ENCODE results near the gene CELF4. TPM values are rescaled to one million over a fixed set of nuclear protein-coding genes. Genes with fewer than 3 reads are reported as not detected.
"Not testable (repeated sequence)": the region's sequence is repeated elsewhere in the genome, so short reads cannot be mapped to it uniquely, and the experiment has no call there.

Gene CELF4
- total RNA-seq, 2 donors from 2014 or later: 0.32 to 0.79 TPM

DNA sequence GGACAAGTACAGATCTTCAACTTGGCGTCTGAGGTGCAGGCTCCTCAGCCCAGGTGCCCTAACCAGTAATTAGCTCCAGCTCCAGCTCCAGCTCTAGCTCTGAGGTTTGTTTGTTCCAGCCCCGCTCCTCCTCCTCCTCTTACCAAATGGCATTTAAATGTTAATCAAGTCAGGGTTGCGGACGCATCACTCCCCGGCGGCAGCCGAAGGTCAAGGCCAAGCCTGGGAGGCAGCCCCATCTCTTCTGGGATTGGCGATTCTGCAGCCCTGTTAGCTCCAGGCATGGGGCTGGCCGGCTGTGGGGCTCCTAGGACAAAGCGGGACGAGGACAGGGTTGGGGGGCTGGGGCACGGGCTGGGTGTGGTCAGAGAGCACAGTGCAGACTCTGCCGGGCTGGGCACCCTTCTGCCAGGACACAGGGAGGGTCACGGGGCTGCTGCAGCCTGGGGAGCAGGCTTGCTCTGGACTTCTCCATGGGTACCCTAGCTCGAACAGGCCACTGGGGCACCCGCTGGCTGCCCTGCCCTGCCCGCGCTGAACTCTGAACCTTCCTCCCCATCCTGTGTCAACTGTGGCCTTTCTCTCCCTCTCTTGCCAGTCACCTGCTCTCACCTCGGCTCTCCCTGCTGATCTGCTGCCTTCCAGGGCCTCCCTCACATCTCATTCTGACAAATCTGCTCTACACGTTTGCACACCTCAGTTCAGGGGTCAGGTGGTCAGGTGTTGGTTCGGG, 203.3 kb downstream of the CELF4 start:
- DNase-seq (no peak), ATAC-seq (no peak)
- intact Hi-C loops (cut with DNase I): no loop called here

DNA sequence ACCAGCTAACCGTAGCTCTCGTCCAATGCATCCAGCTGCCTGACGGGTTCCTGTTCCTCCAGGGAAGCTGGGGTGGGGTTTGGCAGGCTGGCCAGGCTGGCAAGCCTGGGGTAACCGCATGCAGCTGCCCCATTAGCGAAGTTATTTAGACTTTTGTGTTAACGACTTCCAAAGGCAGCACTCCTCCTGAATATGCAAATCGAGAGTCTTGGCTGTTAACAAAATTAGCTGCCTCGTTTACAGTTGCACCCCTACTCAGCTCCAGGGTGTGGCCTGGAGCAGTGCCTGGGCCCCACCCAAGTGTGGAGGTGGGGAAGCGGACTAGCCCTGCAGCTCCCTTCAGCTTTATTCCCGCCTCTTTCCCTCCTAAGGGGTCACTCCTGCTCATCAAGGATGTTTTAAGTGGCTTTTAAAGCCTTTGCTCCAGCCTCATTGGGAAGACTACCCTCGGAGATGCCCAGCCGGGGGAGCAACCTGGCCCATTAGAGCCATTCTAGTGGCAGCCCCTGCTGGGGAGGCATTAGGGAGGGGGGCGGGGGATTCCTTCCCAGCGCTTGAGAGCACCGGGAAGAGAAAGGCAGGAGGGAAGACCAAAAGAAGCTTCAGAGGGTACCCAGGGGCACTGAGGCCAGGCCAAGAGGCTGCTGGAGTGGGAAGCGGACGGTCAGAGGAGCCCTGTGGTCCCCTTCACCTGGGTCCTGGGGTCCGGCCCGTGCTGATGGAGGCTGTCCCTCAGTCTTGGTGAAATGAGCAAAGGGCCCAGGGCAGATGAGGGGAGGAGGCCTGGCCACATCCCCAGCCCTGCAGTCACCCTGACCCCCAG, 204.1 kb downstream of the CELF4 start:
- no peak for DNase-seq
- ATAC-seq: no peak
- intact Hi-C loops (cut with DNase I): no loop called here

DNA sequence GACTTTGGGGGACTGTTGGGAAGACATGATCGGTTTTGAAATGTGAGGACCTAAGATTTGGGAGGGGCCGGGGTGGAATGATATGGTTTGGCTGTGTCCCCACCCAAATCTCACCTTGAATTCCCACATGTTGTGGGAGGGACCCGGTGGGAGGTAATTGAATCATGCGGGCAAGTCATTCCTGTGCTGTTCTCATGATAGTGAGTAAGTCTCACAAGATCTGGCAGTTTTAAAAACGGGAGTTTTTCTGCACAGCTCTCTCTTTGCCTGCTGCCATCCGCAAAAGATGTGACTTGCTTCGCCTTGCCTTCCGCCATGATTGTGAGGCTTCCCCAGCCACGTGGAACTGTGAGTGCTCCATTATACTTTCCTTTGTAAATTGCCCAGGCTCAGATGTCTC, 207.5 kb downstream of the CELF4 start:
- ATAC-seq; DNase-seq; intact Hi-C loops (cut with DNase I): not testable (repeated sequence)

DNA sequence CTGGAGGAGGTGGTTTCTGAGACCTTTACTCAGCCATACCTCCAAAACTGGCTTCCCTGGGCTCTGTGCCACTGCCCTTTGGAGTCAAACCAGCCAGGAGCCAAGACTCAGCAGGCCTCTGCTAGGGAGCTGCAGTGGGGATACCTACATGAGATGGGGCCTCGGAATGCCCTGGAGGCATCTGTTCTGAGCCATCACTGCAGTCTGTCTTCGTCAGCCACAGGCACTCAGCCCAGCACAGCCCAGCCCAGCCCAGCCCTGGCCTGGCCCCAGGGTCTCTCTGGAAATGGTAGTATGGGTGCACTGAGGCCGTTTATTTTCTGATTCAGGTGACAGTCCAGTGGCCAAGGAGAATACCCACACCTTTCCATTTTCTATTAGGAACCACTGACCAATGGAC, 209.8 kb downstream of the CELF4 start:
- intact Hi-C loops (cut with DNase I): no loop called here
- DNase-seq (no peak), ATAC-seq (no peak)

DNA sequence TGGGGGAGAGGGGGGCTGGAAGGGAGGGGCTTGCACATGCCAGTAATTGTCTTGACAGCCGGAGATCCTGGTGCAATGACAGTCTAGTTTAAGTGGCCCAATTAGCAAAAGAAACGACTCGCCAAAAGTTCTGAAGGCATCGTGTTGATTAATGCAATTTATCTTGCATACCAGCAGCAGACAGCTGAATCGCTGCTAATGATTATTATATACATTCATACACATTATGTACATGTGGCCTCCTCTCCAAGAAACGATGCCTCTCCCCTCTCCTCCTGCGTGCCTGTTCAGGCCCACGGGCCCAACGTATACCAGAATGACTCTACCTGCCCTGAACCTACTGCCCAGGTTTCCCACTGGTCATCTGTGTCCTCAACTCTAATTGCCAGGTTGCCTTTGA, 214.5 kb downstream of the CELF4 start:
- intact Hi-C loops (cut with DNase I): no loop called here
- ATAC-seq: no peak
- no peak for DNase-seq

DNA sequence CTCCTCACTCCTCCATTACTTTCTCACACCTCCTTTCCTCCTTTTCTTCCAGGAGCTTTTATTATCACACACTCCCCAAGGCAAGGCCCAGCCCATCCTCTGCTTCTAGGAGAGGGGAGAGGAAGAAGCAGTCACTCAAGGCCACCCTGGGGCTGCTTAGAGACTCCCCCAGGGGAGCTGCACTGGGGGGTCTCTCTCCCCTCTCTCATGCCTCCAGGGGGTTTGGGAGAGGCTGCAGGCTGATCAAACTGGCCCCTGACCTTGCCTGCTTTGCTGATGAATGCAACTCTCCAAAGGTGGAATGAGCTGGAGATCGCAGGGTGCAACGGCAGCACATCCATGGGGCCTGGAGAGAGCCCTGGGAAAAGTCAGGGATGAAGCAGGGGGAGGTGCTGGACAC, 216.9 kb downstream of the CELF4 start:
- intact Hi-C loops (cut with DNase I): no loop called here
- DNase-seq: no peak
- no peak for ATAC-seq

DNA sequence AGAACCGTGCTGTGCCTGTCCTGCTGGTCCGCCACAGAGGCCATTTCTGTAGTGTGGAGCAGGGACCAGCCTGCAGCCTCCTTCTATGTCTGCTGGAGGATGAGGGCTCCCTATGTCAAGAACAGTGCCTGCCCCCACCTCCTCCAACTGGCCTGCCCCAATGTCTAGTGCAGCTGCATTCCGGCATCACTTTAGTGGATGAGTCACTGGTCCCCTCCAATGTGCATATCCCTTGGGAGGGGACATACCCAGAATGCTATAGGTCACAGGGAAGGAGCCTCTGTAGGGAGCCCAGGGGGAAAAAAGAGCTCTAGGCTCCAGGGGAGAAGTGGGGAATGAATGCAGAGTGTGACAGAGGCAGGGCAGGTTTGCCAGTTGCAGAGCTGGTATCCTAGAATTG, 219.6 kb downstream of the CELF4 start:
- ATAC-seq (no peak), DNase-seq (no peak)
- intact Hi-C loops (cut with DNase I): no loop called here

DNA sequence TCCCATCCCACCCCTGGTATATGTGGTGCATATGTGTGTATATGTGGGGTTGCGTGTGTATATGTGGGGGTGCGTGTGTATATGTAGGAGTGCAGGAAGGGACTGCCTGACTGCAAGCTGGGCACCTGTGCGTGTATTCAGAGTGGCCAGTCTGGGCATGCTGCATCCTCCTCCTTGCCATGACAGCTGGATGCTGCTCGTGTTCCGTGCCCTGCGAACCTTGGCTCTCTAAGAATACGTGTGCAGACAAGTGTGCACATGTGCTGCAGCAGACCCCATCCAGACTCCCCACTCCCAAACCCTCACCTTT, 222.1 kb downstream of the CELF4 start:
- intact Hi-C loops (cut with DNase I): loop anchor here in 1 of 2 donors (2.0 kb wide), 1 partner anchor 195 kb away; no protein-coding TSS in a partner anchor
- DNase-seq (no peak), ATAC-seq (no peak)

DNA sequence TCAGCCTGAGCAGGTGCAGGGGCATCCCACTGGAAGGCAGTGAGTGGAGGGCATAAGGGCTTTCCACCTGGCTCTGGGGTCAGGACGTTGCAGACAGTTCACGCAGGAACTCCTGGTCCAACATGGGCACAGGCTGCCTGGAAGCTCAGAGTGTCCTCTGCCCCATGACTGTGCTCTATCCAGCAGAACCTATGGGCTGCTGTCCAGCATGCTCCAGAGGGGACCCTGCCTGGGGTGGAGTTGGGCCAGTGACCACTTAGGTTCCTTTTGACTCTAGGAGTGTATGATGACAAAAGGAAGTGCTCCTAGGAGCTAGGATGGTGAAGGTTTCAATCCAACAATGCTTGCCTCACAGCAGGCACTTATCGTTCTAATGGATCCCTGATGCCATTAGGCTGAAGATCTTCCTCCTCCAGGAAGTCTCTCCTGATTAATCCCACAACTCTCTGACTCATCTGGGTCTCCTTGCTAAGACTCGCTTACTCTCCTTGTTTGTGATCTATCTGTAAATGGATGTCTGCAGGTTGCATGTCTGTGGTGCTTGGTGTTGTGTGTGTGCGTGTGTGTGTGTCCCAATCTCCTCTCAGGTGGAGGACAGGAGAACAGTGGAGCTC, 224.0 kb downstream of the CELF4 start:
- DNase-seq (no peak), ATAC-seq (no peak)
- intact Hi-C loops (cut with DNase I): loop anchor here in 1 of 2 donors (2.0 kb wide), 1 partner anchor 197 kb away; no protein-coding TSS in a partner anchor

DNA sequence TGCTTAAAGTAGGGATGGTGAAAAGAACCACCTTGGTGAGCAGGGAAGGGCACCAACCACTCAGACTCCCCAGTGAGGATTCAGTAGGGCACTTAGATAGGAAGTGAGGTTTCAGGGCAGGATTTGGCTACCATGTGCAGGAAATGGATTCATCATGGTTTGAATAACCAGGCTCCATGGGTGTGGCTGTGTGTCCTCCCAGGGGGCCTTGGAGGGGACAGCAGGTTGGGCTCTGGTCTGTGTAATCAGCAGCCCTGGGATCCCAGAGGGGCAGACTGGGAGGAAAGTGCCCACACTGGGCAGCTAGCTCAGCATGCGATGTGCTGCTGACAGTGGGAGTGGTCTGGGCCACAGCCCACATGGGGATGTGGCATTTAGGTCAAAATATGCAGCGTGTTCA, 224.6 kb downstream of the CELF4 start:
- intact Hi-C loops (cut with DNase I): no loop called here
- DNase-seq: no peak
- ATAC-seq: no peak

DNA sequence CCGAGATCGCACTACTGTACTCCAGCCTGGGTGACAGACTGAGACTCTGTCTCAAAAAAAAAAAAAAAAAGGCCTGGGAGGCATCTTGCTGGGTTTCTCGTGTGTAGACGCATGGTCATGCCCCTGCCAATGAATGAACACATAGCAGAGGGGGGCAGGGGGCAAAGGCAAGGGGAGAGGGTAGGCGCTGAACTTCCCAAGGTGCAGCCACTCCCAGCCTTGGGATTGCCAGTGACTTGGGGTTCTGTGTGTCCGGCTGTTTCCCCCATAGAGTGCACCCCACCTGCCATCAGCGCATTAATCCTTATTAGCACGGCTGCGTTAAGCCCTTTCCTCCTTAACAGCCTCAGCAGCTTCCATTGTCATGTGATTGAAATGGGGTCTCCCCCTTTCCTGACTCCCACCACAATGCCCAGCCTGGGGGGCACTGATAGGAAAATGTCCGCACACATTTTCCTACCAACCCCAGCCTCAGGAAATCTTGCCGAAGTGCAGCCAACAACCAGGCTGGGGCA, 225.8 kb downstream of the CELF4 start:
- intact Hi-C loops (cut with DNase I): no loop called here
- ATAC-seq: no peak
- DNase-seq: no peak

DNA sequence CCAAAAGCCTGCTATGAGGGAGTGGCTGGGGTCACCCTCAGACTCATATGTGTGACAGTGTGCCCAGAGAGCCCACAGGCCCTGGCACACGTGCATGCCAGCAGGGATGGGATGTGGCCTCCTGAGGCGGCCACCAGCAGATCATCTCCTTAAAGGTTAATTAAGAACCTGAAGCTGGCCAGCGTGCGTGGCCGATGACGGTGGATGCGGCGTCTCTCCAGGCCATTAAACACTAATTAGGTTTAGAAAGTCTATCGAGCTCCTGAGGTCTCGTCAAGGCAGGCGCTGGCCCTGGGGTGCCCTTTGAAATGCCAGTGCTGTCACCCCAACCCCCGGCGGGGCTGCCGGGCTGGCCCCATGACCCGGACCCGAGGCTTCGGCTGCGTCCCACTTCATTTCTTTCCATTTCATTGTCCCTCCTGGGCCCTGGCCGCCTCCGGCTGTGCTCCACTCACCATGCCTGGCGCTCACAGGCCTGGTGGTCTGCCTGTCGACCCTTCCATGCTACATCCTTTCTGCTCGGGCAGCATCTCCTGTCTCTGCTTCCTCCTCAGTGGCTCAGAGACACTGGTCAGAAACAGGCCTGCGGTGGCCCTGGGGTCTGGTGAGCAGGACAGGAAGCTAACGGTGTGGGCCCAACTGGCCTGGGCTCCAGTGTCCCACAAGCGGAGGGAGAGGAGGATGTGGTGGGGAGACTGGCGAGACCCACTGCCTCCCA, 228.9 kb downstream of the CELF4 start:
- ATAC-seq (no peak), DNase-seq (no peak)
- intact Hi-C loops (cut with DNase I): no loop called here

DNA sequence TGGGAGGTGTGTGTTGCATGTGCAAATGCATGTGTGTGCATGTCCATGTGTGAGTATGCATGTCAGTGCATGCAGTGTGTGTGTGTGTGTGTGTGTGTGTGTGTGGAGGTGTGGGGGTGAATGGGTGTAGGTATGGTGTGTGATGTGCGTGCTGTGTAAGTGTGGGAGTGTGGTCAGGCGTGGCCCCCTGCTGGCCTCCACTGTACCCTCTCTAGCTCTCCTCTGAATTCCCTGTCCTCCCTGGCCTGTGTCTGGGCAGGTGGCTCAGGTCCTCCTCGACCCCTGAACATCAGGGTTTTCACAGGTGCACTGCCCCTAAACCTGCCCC, 230.2 kb downstream of the CELF4 start:
- DNase-seq: no peak
- peak in 1 of 2 donors; percentile 32 for ATAC-seq
- intact Hi-C loops (cut with DNase I): no loop called here

DNA sequence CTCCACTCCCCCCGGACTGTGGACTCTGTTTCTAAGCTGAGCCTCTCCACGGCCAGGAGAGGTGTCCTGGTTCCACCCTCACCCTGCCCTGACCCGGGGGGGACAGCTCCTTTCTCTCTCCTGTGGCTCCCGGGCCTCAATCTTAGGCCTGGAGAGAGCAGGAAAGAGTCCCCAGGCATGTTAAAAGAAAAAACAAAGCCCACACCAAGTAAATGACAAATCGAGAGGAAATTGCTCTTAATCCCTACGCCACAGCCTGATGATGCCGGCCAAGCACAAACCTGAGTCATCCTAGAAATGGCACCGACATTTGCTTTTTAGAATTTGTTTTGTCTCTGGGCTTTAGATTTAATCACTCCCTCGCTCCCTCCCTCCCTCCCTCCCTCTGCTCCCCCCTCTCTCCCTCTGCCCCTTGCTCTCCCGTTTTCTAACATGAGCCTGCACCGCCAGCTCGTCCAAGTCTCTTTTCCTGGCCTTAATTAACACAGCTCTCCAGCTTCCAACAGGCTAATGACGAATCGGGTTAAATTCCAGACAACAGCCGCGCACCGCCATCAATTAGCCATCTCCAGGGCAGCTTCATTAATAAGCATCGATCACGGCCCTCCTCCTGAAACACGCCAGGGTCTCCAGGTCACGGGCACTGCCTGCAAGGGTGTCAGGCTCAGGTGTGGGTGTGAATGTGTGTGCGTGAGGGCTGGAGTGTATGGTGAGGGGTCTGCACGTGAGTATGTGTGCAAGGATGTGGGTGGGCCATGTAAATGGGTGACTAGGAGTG, 230.8 kb downstream of the CELF4 start:
- ATAC-seq (no peak), DNase-seq (no peak)
- intact Hi-C loops (cut with DNase I): no loop called here

DNA sequence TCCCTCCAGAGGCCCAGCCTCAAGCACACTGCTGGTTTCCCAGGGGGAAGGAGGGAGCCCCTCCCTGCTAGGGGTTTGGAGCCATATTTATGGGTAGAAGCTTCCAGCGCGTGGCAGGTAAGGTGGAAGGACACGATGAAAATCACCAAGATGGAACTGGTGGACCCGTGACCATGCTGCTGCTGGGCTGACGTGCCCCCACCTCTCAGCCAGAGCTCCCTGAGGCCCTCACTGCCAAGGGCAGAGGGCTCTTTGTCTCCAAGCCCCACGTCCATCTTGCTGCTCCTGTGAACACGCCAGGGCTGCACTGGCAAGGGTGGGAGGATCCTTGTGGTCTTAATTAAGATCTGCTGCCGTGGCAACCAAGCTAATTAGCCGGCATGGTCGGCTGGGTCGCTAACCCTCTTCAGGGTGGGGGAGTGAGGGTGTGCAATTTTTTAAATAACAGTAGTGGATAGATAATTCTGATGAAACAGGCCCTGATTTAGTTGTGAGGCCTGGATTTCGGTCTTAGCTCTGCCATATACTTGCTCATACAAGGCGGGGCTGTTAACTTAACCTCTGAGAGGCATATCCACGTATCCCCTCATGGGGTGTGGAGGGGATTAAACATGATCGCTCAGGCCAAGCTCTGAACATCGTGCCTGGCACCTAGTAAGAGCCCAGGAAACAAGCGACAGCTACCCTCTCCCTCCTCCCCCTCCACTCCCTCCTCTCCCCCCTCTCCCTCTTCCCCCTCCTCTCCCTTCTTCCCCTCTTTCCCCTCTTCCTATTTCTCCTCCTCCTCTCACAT, 232.8 kb downstream of the CELF4 start:
- no peak for ATAC-seq

DNA sequence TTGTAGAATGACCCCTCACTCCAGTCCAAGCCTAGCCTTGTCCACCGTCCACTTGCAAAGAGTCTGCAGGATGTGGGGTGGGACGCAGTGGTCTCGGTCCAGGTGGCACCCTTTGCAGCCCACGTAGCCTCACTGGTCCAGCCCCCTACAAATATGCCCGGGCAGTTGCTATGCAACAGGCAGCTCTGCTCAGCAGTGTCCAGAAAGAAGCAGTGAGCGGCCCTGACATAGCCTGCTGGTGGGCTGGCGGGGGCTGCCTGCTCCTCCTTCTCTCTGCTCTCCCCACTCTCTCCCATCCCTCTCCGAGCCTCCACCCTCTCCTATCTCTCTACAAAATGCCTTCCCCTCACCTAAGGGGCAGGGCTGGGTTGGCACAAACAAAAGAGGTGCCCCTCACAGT, 233.4 kb downstream of the CELF4 start:
- intact Hi-C loops (cut with DNase I): no loop called here
- DNase-seq (no peak), ATAC-seq (no peak)

More for the DNA sequence above, 232.8 kb downstream of the CELF4 start:
- no peak for DNase-seq
- intact Hi-C loops (cut with DNase I): no loop called here

DNA sequence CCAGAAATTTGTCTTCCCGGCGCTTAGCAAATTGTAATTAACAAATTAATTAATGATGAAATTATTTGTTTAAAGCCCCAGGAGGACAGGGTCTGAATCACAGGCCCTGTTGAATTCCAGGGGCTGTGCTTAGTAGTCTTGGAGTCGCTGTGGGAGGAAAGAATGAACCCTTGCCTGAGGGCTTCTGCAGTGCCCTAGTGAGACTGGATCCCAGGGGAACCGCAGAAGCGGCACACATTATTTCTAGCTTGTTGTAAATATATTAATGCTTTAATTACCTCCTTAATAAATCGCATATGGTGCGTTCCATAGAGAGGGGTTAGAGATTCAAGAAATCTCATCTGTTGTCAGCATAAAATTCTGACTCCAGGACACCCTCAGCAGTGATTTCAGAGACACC, 235.4 kb downstream of the CELF4 start:
- ATAC-seq (no peak), DNase-seq (no peak)
- intact Hi-C loops (cut with DNase I): no loop called here

All from left cardiac atrium (tissue), 4 donors.